ENCODE results near the gene TIMP2. TPM values are rescaled to one million over a fixed set of nuclear protein-coding genes. Genes with fewer than 3 reads are reported as not detected.

TIMP2 gene
- total RNA-seq (10 to 100 TPM; 37.4 to 100.0 (median 66.1) TPM), polyA plus RNA-seq (10 to 100 TPM; 20.9 to 34.4 (median 29.4) TPM)
- long read RNA-seq, donor 1, transcript TIMP2-201 (5 exons, 3,652 nt): major isoform, 29 of 31 reads
- long read RNA-seq, donor 1, partial matches to known transcripts: 0 of 31 reads
- long read RNA-seq, donor 1, other reads (novel, unspliced or antisense): 0 of 31 reads
- long read RNA-seq, donor 2, transcript TIMP2-201 (5 exons, 3,652 nt): major isoform, 33 of 34 reads
- long read RNA-seq, donor 2, partial matches to known transcripts: 0 of 34 reads
- long read RNA-seq, donor 2, other reads (novel, unspliced or antisense): 0 of 34 reads
- long read RNA-seq, donor 3, transcript TIMP2-201 (5 exons, 3,652 nt): major isoform, 10 of 11 reads
- long read RNA-seq, donor 3, partial matches to known transcripts: 0 of 11 reads
- long read RNA-seq, donor 3, other reads (novel, unspliced or antisense): 0 of 11 reads
- long read RNA-seq, donor 4, partial matches to known transcripts: 0 of 2 reads
- long read RNA-seq, donor 4, other reads (novel, unspliced or antisense): 0 of 2 reads
- long read RNA-seq, donor 5, transcript TIMP2-201 (5 exons, 3,652 nt): major isoform, 70 of 91 reads
- long read RNA-seq, donor 5, partial matches to known transcripts: 13 of 91 reads
- long read RNA-seq, donor 5, other reads (novel, unspliced or antisense): 6 of 91 reads
- long read RNA-seq, donor 6, transcript TIMP2-201 (5 exons, 3,652 nt): major isoform, 53 of 54 reads
- long read RNA-seq, donor 6, partial matches to known transcripts: 0 of 54 reads
- long read RNA-seq, donor 6, other reads (novel, unspliced or antisense): 0 of 54 reads
- long read RNA-seq, donor 7, transcript TIMP2-201 (5 exons, 3,652 nt): major isoform, 67 of 79 reads
- long read RNA-seq, donor 7, partial matches to known transcripts: 10 of 79 reads
- long read RNA-seq, donor 7, other reads (novel, unspliced or antisense): 0 of 79 reads
- long read RNA-seq, donor 8, transcript TIMP2-201 (5 exons, 3,652 nt): major isoform, 21 of 23 reads
- long read RNA-seq, donor 8, partial matches to known transcripts: 0 of 23 reads
- long read RNA-seq, donor 8, other reads (novel, unspliced or antisense): 0 of 23 reads
- long read RNA-seq, donor 9, transcript TIMP2-201 (5 exons, 3,652 nt): major isoform, 27 of 47 reads
- long read RNA-seq, donor 9, partial matches to known transcripts: 18 of 47 reads
- long read RNA-seq, donor 9, other reads (novel, unspliced or antisense): 0 of 47 reads
- long read RNA-seq, donor 10, transcript TIMP2-201 (5 exons, 3,652 nt): major isoform, 13 of 13 reads
- long read RNA-seq, donor 10, partial matches to known transcripts: 0 of 13 reads
- long read RNA-seq, donor 10, other reads (novel, unspliced or antisense): 0 of 13 reads

- WGBS, 5 donors: 0 to 1% (median 0%) methylated on average over 8 to 49 of the region's 52 CpGs
- Histone ChIP-seq H3K4me1 (peaks cover 39 to 63% (median 50%) of the 10 kb centered on the region in 4 donors), H3K4me3 (peak within 1 kb of the TSS; percentile 80 to 86 (median 85)), H3K36me3 (no peaks in the 10 kb centered on the region), H3K27me3 (no peaks in the 10 kb centered on the region), H3K9me3 (no peaks in the 10 kb centered on the region), H3K27ac (peak within 1 kb of the TSS; percentile 79 to 97 (median 96))
- no peak for TF ChIP-seq POLR2A (IDR thresholded peaks at IDR 0.05)
- peak in 2 of 7 experiments; percentile 25 to 56 for TF ChIP-seq CTCF (IDR thresholded peaks at IDR 0.05)
- no peak for TF ChIP-seq EP300 (IDR thresholded peaks at IDR 0.05)
- TF ChIP-seq POLR2AphosphoS5 (IDR thresholded peaks at IDR 0.05): peak; percentile 53 to 95 (median 92)
- peak; percentile 87 to 97 for DNase-seq
- intact Hi-C loops (cut with DNase I; ENCODE audit: low total_unique reads): no loop called here
Observed at GRCh38 chr17:78925234-78925633, at the start of gene TIMP2. TIMP2 (minus strand) TSS chr17:78925387; CDS start chr17:78925088, 299 bp downstream.

GRCh38 chr17:78973792-78974520, 48.8 kb upstream of the TIMP2 start:
- intact Hi-C loops (cut with DNase I; ENCODE audit: low total_unique reads): loop anchor here (5.0 kb wide), 1 partner anchor 107 kb away; no protein-coding TSS in a partner anchor
- H3K4me1 ChIP-seq: peaks cover 40 to 73% (median 65%) of the 10 kb centered on the region in 4 donors
- H3K4me3 ChIP-seq: no peak overlapping the region
- 79 to 85% (median 80%) methylated on average over 15 to 23 of the region's 23 CpGs for WGBS, 5 donors
- peaks cover 0 to 48% (median 35%) of the 10 kb centered on the region in 4 donors for H3K36me3 ChIP-seq
- TF ChIP-seq POLR2A (IDR thresholded peaks at IDR 0.05) (no peak), POLR2AphosphoS5 (IDR thresholded peaks at IDR 0.05) (no peak), EP300 (IDR thresholded peaks at IDR 0.05) (no peak), CTCF (IDR thresholded peaks at IDR 0.05) (no peak)
- H3K9me3 ChIP-seq: no peaks in the 10 kb centered on the region
- DNase-seq: no peak
- peak overlapping the region in 2 of 5 donors; percentile 80 to 86 for H3K27ac ChIP-seq
- H3K27me3 ChIP-seq: no peaks in the 10 kb centered on the region

GRCh38 chr17:78973196-78973595, 48.0 kb upstream of the TIMP2 start:
- no peak for TF ChIP-seq POLR2A (IDR thresholded peaks at IDR 0.05)
- intact Hi-C loops (cut with DNase I; ENCODE audit: low total_unique reads): loop anchor here (5.0 kb wide), 1 partner anchor 106 kb away; no protein-coding TSS in a partner anchor
- Histone ChIP-seq H3K36me3 (peaks cover 0 to 56% (median 42%) of the 10 kb centered on the region in 4 donors), H3K27ac (peak overlapping the region in 1 of 5 donors; percentile 80), H3K9me3 (no peaks in the 10 kb centered on the region), H3K27me3 (no peaks in the 10 kb centered on the region), H3K4me3 (no peak overlapping the region), H3K4me1 (peaks cover 32 to 66% (median 57%) of the 10 kb centered on the region in 4 donors)
- no peak for DNase-seq
- 68 to 80% (median 74%) methylated on average over 11 of the region's 11 CpGs for WGBS, 5 donors
